ENCODE data around the gene SLC35F1. TPM values are rescaled to one million over a fixed set of nuclear protein-coding genes. Genes with fewer than 3 reads are reported as not detected.

The SLC35F1 gene
- total and polyA plus RNA-seq, 9 of the 15 experiments (the other 6 are each of a cell fraction or from before 2014, with no cell fraction given): 0.03 to 0.06 TPM; not detected in 7

DNA sequence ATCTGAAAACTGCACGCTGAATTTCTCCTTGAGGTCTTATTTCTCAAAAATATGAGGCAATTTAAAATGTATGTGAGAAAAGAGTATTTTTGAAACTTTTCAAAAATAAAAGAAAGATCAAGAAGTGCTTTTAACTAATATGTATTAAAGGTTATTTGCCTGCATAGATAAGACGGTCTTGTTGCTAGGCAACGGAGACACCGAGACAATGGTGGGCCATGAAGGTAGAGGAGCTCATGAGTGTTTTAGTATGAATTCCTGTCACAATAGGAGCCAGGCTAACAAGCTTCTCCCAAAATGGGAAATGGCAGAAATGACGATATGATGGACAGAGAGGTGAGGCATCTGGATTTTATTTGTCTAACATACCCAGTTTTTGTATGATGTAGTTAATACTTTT lies 308.2 kb downstream of the SLC35F1 start:
- 1% methylated on average over 5 of the region's 5 CpGs for WGBS (ENCODE audit: insufficient coverage, low coverage, missing lambda C conversion rate)
- intact Hi-C loops (cut with micrococcal nuclease): no loop called here
- no TSS peak for BruUV-seq (replicated peaks)
- Histone ChIP-seq H3K9ac (ENCODE audit: insufficient read depth in 1 of 2, low read depth in 2 of 2, low read length in 2 of 2) (no peak overlapping the region), H3K4me2 (ENCODE audit: insufficient read depth, low read length) (no peak overlapping the region), H3K27ac (ENCODE audit: extremely low read depth, low read depth, low read length) (no peak overlapping the region), H3K4me1 (replicated peaks in 1 of 2; ENCODE audit: control insufficient read depth in 2 of 2, insufficient read depth in 2 of 2, low read length in 2 of 2) (no peaks in the 10 kb centered on the region), H3K9me3 (replicated peaks; ENCODE audit: control insufficient read depth, insufficient read depth, low read depth, low read length) (no peaks in the 10 kb centered on the region), H3K4me3 (no peak overlapping the region), H3K9me1 (ENCODE audit: control insufficient read depth, insufficient read depth, low read length) (no peaks in the 10 kb centered on the region), H2AFZ (ENCODE audit: low read depth, low read length) (no peak overlapping the region), H3K79me2 (ENCODE audit: control insufficient read depth, insufficient read depth, low read length) (no peaks in the 10 kb centered on the region), H4K20me1 (replicated peaks; ENCODE audit: control insufficient read depth, insufficient read depth, low read length) (no peaks in the 10 kb centered on the region), H3K27me3 (ENCODE audit: control insufficient read depth in 2 of 2, insufficient read depth in 2 of 2, low read length in 2 of 2) (no peaks in the 10 kb centered on the region), H3K36me3 (ENCODE audit: control insufficient read depth, insufficient read depth, low read length) (no peaks in the 10 kb centered on the region)
- POLR2A ChIA-PET: no interaction called here
- in situ Hi-C loops (cut with MboI): no loop called here
- TF ChIP-seq, protein P1, sequence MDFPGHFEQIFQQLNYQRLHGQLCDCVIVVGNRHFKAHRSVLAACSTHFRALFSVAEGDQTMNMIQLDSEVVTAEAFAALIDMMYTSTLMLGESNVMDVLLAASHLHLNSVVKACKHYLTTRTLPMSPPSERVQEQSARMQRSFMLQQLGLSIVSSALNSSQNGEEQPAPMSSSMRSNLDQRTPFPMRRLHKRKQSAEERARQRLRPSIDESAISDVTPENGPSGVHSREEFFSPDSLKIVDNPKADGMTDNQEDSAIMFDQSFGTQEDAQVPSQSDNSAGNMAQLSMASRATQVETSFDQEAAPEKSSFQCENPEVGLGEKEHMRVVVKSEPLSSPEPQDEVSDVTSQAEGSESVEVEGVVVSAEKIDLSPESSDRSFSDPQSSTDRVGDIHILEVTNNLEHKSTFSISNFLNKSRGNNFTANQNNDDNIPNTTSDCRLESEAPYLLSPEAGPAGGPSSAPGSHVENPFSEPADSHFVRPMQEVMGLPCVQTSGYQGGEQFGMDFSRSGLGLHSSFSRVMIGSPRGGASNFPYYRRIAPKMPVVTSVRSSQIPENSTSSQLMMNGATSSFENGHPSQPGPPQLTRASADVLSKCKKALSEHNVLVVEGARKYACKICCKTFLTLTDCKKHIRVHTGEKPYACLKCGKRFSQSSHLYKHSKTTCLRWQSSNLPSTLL (IDR thresholded peaks at IDR 0.05): no peak
- peak; percentile 83 for TF ChIP-seq RFX1 (IDR thresholded peaks at IDR 0.05)
- CTCF ChIA-PET (ENCODE audit: low intra/inter-chr PET ratio): no interaction called here
- no peak for DNase-seq (ENCODE audit: extremely low read depth in 1 of 4, low spot score in 3 of 4)
- no peak for ATAC-seq
- FAIRE-seq: no peak

DNA sequence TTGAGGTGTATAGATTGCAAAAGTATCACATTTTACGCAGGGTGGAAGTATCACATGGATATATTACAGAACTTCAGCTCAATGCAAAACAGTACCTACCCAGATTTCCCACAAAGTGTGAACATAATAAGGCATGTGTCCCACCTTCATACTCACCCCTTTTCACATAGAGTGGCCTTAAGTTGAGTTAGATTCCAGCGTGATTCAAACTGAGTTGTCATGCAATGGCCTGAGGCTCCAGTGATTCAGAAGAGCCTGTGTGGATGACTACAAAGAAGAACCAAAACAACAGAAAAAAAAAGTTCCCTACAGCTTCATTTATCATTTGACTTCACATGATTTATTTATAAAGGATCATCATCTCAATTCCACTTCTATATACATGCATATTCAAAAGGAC lies 309.7 kb downstream of the SLC35F1 start:
- H3K36me3 ChIP-seq (ENCODE audit: control insufficient read depth, insufficient read depth, low read length): no peaks in the 10 kb centered on the region
- POLR2A ChIA-PET: interaction anchor here (0.6 kb wide), 1 partner anchor 136 kb away, joined by 3 read pairs; no protein-coding TSS in a partner anchor
- in situ Hi-C loops (cut with MboI) (no loop called here), intact Hi-C loops (cut with micrococcal nuclease) (no loop called here)
- H3K9ac ChIP-seq (ENCODE audit: insufficient read depth in 1 of 2, low read depth in 2 of 2, low read length in 2 of 2): no peak overlapping the region
- TF ChIP-seq, protein P2, sequence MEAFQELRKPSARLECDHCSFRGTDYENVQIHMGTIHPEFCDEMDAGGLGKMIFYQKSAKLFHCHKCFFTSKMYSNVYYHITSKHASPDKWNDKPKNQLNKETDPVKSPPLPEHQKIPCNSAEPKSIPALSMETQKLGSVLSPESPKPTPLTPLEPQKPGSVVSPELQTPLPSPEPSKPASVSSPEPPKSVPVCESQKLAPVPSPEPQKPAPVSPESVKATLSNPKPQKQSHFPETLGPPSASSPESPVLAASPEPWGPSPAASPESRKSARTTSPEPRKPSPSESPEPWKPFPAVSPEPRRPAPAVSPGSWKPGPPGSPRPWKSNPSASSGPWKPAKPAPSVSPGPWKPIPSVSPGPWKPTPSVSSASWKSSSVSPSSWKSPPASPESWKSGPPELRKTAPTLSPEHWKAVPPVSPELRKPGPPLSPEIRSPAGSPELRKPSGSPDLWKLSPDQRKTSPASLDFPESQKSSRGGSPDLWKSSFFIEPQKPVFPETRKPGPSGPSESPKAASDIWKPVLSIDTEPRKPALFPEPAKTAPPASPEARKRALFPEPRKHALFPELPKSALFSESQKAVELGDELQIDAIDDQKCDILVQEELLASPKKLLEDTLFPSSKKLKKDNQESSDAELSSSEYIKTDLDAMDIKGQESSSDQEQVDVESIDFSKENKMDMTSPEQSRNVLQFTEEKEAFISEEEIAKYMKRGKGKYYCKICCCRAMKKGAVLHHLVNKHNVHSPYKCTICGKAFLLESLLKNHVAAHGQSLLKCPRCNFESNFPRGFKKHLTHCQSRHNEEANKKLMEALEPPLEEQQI (IDR thresholded peaks at IDR 0.05): no peak
- TF ChIP-seq CSDE1 (IDR thresholded peaks at IDR 0.05) (no peak), MEF2D (tag; conservative IDR thresholded peaks at IDR 0.05; ENCODE audit: low read depth) (no peak), HNRNPH1 (optimal IDR thresholded peaks at IDR 0.05; ENCODE audit: low read depth, low read length) (no peak), ESRRB (CRISPR knock-in tag; IDR thresholded peaks at IDR 0.05; ENCODE audit: borderline replicate concordance) (no peak), ZNF324 (CRISPR knock-in tag; IDR thresholded peaks at IDR 0.05) (no peak)
- ATAC-seq (no peak), FAIRE-seq (peak; percentile 26), DNase-seq (ENCODE audit: extremely low read depth in 1 of 4, low spot score in 3 of 4) (no peak)
- H3K9me3 ChIP-seq (replicated peaks; ENCODE audit: control insufficient read depth, insufficient read depth, low read depth, low read length): no peaks in the 10 kb centered on the region
- no peak overlapping the region for H3K27ac ChIP-seq (ENCODE audit: extremely low read depth, low read depth, low read length)
- H3K79me2 ChIP-seq (ENCODE audit: control insufficient read depth, insufficient read depth, low read length): no peaks in the 10 kb centered on the region
- 0% methylated on average over 2 of the region's 2 CpGs for WGBS (ENCODE audit: insufficient coverage, low coverage, missing lambda C conversion rate)
- H3K4me1 ChIP-seq (replicated peaks in 1 of 2; ENCODE audit: control insufficient read depth in 2 of 2, insufficient read depth in 2 of 2, low read length in 2 of 2): no peaks in the 10 kb centered on the region
- CTCF ChIA-PET (ENCODE audit: low intra/inter-chr PET ratio): no interaction called here
- H3K9me1 ChIP-seq (ENCODE audit: control insufficient read depth, insufficient read depth, low read length): no peaks in the 10 kb centered on the region
- H3K4me2 ChIP-seq (ENCODE audit: insufficient read depth, low read length): no peak overlapping the region
- H3K4me3 ChIP-seq: no peak overlapping the region
- no peaks in the 10 kb centered on the region for H3K27me3 ChIP-seq (ENCODE audit: control insufficient read depth in 2 of 2, insufficient read depth in 2 of 2, low read length in 2 of 2)
- no peaks in the 10 kb centered on the region for H4K20me1 ChIP-seq (replicated peaks; ENCODE audit: control insufficient read depth, insufficient read depth, low read length)
- BruUV-seq (replicated peaks): no TSS peak
- no peak overlapping the region for H2AFZ ChIP-seq (ENCODE audit: low read depth, low read length)
